ENCODE data around the gene CFTR. TPM values are rescaled to one million over a fixed set of nuclear protein-coding genes. Genes with fewer than 3 reads are reported as not detected.

Gene CFTR
- total RNA-seq, 1 experiment from 2014 or later: 130 TPM

DNA sequence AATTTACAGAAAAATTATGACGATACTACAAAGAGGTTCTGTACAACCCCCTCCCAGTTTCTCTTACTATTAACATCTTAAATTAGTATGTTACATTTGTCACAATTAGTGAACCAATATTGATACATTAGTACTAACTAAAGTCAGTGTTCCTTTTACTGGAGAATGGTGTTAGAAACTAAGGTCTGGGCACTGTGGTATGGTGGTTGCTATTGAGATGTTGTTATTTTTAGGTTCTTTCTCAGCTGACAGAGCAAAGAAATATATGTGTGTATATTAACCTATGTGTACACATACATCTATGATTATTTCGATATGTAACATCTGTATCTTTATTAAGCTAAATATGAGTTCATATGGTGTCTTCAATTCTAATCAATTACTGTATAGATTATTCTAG is 11.7 kb upstream of the CFTR start:
- Mint-ChIP-seq H3K36me3 (ENCODE audit: insufficient read depth, unreplicated experiment) (no peaks in the 10 kb centered on the region), H3K27me3 (ENCODE audit: insufficient read depth, unreplicated experiment) (no peaks in the 10 kb centered on the region), H3K4me3 (ENCODE audit: unreplicated experiment) (no peak overlapping the region), H3K9me3 (ENCODE audit: unreplicated experiment) (no peaks in the 10 kb centered on the region), H3K27ac (ENCODE audit: unreplicated experiment) (no peak overlapping the region), H3K4me1 (ENCODE audit: low read depth, unreplicated experiment) (no peaks in the 10 kb centered on the region)
- POLR2A ChIA-PET: no interaction called here
- CTCF ChIA-PET: no interaction called here
- TF ChIP-seq, protein P1, sequence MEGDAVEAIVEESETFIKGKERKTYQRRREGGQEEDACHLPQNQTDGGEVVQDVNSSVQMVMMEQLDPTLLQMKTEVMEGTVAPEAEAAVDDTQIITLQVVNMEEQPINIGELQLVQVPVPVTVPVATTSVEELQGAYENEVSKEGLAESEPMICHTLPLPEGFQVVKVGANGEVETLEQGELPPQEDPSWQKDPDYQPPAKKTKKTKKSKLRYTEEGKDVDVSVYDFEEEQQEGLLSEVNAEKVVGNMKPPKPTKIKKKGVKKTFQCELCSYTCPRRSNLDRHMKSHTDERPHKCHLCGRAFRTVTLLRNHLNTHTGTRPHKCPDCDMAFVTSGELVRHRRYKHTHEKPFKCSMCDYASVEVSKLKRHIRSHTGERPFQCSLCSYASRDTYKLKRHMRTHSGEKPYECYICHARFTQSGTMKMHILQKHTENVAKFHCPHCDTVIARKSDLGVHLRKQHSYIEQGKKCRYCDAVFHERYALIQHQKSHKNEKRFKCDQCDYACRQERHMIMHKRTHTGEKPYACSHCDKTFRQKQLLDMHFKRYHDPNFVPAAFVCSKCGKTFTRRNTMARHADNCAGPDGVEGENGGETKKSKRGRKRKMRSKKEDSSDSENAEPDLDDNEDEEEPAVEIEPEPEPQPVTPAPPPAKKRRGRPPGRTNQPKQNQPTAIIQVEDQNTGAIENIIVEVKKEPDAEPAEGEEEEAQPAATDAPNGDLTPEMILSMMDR (IDR thresholded peaks at IDR 0.05; ENCODE audit: insufficient read depth in 1 of 2, low read depth in 1 of 2, low read length in 1 of 2, severe bottlenecking in 1 of 2, unreplicated experiment in 1 of 2): no peak
- Histone ChIP-seq H3K36me3 (ENCODE audit: control insufficient read depth, insufficient read depth, low read length) (no peaks in the 10 kb centered on the region), H3K27me3 (replicated peaks; ENCODE audit: control insufficient read depth, insufficient read depth, low read length) (no peaks in the 10 kb centered on the region), H3K4me3 (ENCODE audit: low read depth, low read length) (no peak overlapping the region), H3K4me1 (no peaks in the 10 kb centered on the region), H3K9me3 (0 out of 2 replicates have a peak, but pooled peaks cover 3% of the 10 kb centered on the region)
- intact Hi-C loops (cut with micrococcal nuclease; ENCODE audit: unreplicated experiment): no loop called here
- DNase-seq: no peak
- BruUV-seq (replicated peaks): no TSS peak

DNA sequence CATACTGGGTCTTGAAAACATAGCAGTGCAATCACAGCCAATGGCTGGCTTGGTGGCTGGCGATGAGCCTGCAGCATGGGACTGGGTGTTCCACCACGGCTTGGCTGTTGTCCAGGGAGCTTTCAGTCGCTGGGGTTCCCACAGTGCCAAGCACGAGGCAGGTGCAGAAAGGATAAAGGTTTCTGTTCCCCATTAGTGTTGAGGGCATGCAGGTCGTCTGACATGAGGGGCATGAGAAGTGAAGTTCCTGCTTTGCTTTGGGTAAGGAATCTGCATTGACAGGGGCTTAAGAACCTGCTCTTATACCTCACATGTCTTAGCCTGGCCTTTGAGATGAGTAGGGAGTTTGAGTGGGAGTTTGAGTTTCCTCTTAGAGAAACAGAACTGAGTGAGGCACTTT is 9.0 kb upstream of the CFTR start:
- CTCF ChIA-PET: no interaction called here
- peaks cover under 1% of the 10 kb centered on the region for H3K4me1 Mint-ChIP-seq (ENCODE audit: low read depth, unreplicated experiment)
- H3K27ac Mint-ChIP-seq (ENCODE audit: unreplicated experiment): no peak overlapping the region
- Histone ChIP-seq H3K4me3 (ENCODE audit: low read depth, low read length) (no peak overlapping the region), H3K27me3 (replicated peaks; ENCODE audit: control insufficient read depth, insufficient read depth, low read length) (no peaks in the 10 kb centered on the region), H3K4me1 (no peaks in the 10 kb centered on the region), H3K9me3 (no peaks in the 10 kb centered on the region), H3K36me3 (ENCODE audit: control insufficient read depth, insufficient read depth, low read length) (no peaks in the 10 kb centered on the region)
- BruUV-seq (replicated peaks): no TSS peak
- POLR2A ChIA-PET: no interaction called here
- no peaks in the 10 kb centered on the region for H3K27me3 Mint-ChIP-seq (ENCODE audit: insufficient read depth, unreplicated experiment)
- no peaks in the 10 kb centered on the region for H3K9me3 Mint-ChIP-seq (ENCODE audit: unreplicated experiment)
- TF ChIP-seq, protein P1 (IDR thresholded peaks at IDR 0.05; ENCODE audit: insufficient read depth in 1 of 2, low read depth in 1 of 2, low read length in 1 of 2, severe bottlenecking in 1 of 2, unreplicated experiment in 1 of 2): no peak
- H3K36me3 Mint-ChIP-seq (ENCODE audit: insufficient read depth, unreplicated experiment): no peaks in the 10 kb centered on the region
- DNase-seq: no peak
- intact Hi-C loops (cut with micrococcal nuclease; ENCODE audit: unreplicated experiment): no loop called here
- no peak overlapping the region for H3K4me3 Mint-ChIP-seq (ENCODE audit: unreplicated experiment)

DNA sequence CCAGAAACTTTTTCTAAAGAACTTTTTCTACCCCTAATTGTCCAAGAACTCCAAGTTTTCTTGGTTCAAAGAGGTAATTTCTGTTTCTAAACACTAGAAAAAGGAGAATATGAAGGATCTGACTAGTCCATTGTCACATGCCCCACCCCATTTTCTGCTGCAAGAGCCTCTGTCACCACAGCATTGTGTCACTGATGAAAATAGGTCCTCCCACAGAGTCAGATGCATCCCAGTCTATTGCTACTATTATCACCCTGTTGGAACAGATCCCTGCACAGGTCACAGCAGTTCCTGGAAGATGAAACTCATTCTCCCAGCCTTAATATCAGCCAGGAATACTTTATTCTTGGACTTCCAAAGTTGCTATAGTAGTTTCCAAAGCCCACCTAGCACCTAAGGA is 7.5 kb upstream of the CFTR start:
- CTCF ChIA-PET: no interaction called here
- no peaks in the 10 kb centered on the region for H3K9me3 Mint-ChIP-seq (ENCODE audit: unreplicated experiment)

More for the DNA sequence above, 7.5 kb upstream of the CFTR start:
- Histone ChIP-seq H3K27me3 (replicated peaks; ENCODE audit: control insufficient read depth, insufficient read depth, low read length) (no peaks in the 10 kb centered on the region), H3K36me3 (ENCODE audit: control insufficient read depth, insufficient read depth, low read length) (no peaks in the 10 kb centered on the region), H3K4me3 (ENCODE audit: low read depth, low read length) (no peak overlapping the region), H3K4me1 (no peaks in the 10 kb centered on the region), H3K9me3 (no peaks in the 10 kb centered on the region)
- H3K36me3 Mint-ChIP-seq (ENCODE audit: insufficient read depth, unreplicated experiment): no peaks in the 10 kb centered on the region
- intact Hi-C loops (cut with micrococcal nuclease; ENCODE audit: unreplicated experiment): no loop called here
- no peak overlapping the region for H3K27ac Mint-ChIP-seq (ENCODE audit: unreplicated experiment)
- POLR2A ChIA-PET: no interaction called here
- H3K27me3 Mint-ChIP-seq (ENCODE audit: insufficient read depth, unreplicated experiment): no peaks in the 10 kb centered on the region
- TF ChIP-seq, protein P1 (IDR thresholded peaks at IDR 0.05; ENCODE audit: insufficient read depth in 1 of 2, low read depth in 1 of 2, low read length in 1 of 2, severe bottlenecking in 1 of 2, unreplicated experiment in 1 of 2): no peak
- DNase-seq: no peak
- BruUV-seq (replicated peaks): no TSS peak
- H3K4me3 Mint-ChIP-seq (ENCODE audit: unreplicated experiment): no peak overlapping the region
- H3K4me1 Mint-ChIP-seq (ENCODE audit: low read depth, unreplicated experiment): peaks cover 15% of the 10 kb centered on the region
